GM12891 (cell line): ENCODE measurements around the gene KCNMB3.

Source experiments
- POLR2A ChIP-seq: IDR thresholded peaks from 2 replicates; pipeline ENCODE4 v1.6.1; 2011; ENCODE audit warnings: low read depth, low read length, control low read depth
- POLR2AphosphoS5 ChIP-seq: IDR thresholded peaks from 2 replicates; pipeline ENCODE4 v1.6.1; 2011; ENCODE audit warnings: low read depth, low read length, control low read depth
- SPI1 ChIP-seq: IDR thresholded peaks from 2 replicates; pipeline ENCODE4 v1.6.1; 2011; ENCODE audit warnings: low read depth, low read length, control low read depth
- TAF1 ChIP-seq: IDR thresholded peaks from 2 replicates; pipeline ENCODE4 v1.6.1; 2011; ENCODE audit warnings: low read depth, low read length, control low read depth

DNA sequence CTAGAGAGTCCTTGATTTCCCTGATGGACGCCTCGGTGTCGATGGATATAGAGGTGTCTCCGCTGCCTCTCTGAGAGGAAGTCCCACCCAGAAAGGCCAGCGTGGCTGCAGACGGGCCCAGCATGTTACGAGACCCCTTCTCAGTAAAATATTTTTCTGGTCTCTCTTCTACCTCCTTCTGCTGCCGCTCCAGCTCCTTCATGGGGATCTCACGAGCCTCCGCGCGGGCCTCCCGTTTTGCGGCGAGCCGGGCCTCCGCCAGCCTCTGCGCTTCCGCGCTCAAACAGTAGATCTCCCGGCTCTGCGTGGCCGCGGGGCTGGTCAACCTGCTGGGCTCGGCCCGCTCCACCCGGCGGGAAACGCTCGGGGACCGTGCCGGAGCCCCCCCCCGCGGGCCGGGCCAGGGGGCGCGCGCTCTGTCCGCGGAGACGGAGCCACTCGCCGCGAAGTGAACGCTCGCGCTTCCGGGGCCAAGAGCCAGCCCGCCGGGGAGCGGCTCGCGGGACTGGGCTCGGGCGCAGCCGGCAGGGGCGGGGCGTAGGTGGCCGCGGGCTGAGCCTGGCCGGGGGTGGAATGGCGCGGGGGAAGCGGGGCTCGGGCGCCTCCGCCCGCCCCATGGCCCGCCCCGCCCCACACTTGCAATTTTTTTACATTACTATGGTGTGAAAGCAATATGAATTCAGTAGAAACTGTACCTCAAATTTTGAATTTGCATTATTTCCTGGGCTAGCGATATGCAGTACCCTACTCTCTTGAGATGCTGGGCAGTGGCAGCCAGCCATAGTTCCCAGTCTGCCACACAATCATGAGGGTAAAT lies 10.2 kb upstream of the KCNMB3 start:
- TF ChIP-seq POLR2A (no peak), POLR2AphosphoS5 (no peak), TAF1 (no peak), SPI1 (no peak)
